Activated CD8-positive, alpha-beta memory T cell treated with anti-CD3 and anti-CD28 coated beads, Interleukin-2, amount 50 U/mL, for 4 hours (primary cell): Measurements from ENCODE around the gene ATP1A2.

ENCODE experiments used
- DNase-seq: peaks from one replicate; pipeline ENCODE4 v3.0.0-alpha.2; 2020

The ATP1A2 gene

DNA sequence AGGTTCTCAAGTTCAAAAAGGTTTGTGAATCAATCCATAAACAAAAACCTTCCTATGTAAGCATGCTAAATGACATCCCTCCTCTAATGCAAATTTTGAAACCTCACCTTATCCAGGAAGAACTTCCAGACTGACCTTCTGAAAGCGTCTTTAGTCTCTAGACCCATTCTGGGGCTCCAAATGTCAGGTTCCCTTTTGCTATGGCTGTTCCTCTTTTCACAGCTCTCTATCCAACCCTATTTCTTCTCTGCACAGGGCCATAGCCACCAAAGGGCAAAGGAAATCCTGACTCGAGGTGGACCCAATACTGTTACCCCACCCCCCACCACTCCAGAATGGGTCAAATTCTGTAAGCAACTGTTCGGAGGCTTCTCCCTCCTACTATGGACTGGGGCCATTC lies 39.2 kb downstream of the ATP1A2 start:
- DNase-seq = no peak

DNA sequence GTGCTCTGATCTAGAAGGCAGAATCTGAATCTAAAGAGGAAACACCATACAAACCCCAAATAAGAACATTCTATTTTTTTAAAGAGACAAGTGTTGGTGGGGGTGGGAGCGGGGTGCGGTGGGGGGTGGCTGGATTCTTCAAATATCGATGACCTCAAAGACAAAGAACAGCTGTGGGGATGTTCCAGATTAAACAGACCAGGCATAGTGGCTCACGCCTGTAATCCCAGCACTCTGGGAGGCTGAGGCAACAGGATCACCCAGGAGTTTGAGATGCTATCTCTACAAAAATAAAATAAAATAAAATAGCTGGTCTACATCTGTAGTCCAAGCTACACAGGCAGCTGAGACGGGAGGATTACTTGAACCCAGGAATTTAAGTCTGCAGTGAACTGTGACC lies 40.8 kb downstream of the ATP1A2 start:
- no peak for DNase-seq

DNA sequence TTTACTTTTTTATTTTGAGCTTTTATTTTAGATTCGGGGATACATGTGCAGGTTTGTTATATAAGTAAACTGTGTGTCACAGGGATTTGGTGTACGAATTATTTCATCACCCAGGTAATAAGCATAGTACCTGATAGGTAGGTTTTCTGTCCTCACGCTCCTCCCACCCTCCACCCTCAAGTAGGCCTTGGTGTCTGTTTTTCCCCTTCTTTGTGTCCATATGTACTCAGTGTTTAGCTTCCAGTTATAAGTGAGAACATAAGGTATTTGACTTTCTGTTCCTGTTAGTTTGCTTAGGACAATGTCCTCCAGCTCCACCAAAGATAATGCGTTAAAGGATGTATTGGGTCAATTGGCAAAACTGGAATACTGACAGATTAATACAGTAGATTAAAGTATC lies 41.6 kb downstream of the ATP1A2 start:
- no peak for DNase-seq

DNA sequence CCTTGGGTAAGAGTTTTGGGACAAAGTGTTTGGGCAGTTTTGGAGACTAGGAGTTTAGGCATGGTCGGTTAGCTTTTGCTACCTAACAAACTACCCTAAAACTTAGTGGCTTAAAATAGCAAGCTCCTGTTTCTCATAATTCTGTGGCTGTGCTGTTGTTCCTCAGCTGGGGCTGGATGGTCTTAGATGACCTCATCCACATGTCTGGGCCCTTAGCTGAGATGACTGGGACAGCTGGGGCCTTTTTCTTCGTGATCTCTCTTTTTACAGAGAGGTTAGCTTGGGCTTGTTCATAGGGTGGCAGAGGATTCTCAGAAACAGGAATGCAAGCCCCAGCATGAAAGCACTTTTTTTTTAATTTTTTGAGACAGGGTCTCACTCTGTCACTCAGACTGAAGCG lies 42.5 kb downstream of the ATP1A2 start:
- DNase-seq = no peak

DNA sequence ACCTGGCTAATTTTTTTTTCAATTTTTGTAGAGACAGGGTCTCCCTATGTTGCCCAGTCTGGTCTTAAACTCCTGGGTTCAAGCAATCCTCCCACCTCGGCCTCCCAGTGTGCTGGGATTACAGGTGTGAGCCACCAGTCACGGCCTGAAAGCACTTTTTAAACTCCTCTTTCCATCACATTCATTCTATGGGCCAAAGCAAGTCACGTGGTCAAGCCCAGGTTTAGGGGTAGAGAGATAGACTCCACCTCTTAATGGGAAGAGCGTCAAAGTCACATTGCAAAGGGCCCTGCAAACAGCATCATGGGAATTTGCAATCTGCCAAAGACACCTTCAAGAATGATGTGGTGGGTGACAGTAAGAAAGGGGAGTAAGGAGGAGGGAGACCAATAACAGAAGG lies 43.0 kb downstream of the ATP1A2 start:
- DNase-seq = no peak

DNA sequence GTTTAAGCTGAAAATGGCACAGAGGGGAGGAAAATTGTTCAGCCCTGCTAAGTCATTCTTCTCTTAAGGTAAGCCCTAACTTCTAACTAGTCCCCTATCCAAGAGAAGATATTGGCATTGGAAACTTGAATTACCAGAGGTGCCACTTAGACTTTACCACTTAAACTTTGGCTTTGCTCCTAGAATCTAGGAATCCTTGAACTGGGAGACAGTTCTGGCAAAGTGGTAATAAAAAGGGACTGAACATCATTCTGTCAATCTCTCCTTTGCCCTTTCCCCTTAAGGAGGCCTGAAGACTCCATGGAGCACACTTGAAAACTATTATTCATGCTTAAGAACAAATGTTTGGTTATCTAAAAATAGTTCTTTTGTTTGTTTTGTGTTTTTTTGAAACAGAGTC lies 44.3 kb downstream of the ATP1A2 start:
- DNase-seq = no peak

DNA sequence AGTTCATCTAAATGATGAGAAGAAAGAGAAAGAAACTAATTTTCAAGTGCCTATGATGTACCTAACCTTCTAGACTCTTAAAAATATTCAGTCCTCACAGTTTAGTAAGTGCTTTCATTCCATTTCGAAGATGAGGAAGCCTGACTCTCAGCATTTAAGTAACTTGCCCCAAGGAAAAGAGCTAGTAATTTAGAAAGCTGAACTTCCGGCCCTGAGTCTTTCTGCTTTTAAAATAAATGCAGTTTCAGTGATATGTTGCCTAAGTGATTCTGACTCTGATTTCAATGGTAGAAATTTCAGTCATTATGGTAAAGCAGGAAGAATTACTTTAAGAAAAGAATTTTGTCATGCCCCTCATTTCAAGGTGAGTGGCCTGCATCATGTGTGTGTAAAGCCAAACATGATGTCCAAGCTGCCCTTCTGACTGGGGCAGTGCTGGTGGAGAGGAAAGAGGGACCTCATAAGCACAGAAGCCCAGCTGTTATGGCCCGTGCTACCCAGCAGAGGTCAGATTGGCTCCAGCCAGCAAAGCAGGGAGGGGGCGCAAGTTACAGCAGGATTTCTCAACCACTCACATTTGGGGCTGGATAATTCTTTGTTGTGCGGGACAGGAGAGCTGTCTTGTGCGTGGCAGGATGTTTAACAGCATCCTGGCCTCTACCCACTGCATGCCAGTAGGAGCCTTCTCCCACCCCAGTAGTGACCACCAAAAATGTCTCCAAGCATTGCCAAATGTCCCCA lies 46.6 kb downstream of the ATP1A2 start:
- no peak for DNase-seq

DNA sequence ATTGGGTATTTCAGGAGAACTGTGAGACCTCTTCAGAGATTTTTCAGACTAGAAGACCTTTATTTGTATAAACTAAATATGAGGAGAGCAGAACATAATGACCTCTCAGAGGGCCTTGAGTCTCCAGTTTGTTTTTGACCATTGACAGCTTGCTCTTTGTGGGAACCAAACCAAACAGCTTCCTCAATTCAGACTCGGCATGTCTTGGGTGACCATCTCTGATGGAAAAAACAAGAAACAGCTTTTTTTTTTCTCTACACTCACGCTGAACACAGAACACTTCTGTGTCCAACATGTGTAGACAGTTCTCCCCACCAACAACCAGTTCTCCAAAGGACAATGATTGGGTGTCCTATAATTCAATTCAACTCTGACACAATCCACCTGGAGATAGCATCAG lies 47.4 kb downstream of the ATP1A2 start:
- no peak for DNase-seq

DNA sequence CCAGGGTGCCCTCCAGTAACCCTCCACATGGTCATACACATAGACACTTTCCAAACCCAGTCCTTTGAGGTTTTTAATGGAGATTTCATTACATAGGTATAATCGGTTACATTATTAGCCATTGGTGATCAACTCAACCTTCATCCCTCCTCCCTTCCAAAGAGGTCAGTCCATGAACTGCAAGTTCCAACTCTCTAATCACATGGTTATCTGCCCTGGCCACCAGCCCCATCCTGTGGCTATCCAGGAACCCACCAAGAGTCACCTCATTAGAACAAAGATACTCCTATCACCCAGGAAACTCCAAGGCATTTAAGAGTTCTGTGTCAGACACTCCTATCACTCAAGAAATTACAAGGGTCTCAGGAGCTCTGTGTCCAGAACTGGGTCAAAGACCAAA lies 48.1 kb downstream of the ATP1A2 start:
- DNase-seq = no peak

DNA sequence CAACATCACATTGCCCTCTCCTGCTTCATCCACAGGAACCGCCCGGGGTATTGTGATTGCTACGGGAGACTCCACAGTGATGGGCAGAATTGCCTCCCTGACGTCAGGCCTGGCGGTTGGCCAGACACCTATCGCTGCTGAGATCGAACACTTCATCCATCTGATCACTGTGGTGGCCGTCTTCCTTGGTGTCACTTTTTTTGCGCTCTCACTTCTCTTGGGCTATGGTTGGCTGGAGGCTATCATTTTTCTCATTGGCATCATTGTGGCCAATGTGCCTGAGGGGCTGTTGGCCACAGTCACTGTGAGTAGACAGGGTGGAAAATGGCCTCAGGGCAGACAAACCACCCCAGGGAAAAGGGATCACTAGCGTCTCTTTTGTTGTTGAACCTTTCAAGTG lies 48.6 kb downstream of the ATP1A2 start:
- DNase-seq = no peak

DNA sequence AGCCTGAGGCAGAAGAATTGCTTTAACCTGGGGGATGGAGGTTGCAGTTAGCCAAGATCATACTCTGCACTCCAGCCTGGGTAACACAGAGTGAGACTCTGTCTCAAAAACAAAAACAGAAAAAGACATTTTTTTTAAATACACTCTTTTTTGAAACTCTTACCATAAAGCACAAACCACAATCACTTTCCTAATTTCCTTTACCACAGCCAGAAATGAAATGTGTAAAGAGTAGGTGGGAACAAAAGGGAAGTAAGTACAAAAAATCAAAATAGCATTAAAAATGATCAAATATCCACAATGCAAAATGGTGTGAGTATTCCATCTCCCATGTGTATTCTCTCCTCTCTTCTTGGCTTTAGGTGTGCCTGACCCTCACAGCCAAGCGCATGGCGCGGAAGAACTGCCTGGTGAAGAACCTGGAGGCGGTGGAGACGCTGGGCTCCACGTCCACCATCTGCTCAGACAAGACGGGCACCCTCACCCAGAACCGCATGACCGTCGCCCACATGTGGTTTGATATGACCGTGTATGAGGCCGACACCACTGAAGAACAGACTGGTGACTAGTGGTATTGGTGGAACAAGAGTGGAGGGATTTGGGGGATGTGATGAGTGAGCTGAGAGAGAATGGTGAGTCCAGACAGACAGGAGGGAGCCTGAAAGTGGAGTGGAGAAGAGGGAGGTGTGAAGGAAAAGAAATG lies 50.8 kb downstream of the ATP1A2 start:
- no peak for DNase-seq

DNA sequence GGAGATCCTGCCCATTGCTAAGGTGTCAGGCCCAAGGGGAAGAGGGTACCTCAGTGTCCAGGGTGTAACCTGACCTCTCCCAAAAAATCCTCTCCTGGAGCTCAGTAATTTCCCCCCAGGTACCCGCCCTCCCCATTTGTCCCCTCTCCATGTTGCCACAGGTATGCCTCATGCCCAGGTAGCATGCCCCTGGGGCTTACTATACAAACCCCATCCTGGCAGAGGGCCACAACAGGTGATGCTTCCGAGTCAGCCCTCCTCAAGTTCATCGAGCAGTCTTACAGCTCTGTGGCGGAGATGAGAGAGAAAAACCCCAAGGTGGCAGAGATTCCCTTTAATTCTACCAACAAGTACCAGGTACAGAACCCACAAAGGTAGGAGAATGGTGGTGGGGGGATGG lies 51.5 kb downstream of the ATP1A2 start:
- DNase-seq = no peak

DNA sequence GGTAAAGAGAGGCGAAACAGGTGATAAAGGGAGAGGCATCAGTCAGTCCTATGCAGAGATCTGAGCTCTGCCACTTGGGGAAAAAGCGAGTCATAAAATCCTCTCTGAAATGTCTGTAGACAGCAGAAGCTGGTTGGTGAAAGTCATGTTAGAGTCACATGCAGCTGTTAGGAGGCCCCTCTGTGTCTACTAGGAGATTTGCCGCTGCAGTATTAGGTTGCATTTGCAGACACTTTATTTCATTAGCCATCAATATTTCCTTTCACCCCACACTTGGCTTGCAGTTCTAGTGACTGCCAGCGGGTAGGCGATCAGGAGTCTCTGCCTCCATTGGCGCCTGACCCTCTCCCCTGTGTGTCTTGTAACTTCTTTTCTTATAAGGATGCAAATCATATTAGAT lies 52.0 kb downstream of the ATP1A2 start:
- DNase-seq = no peak

DNA sequence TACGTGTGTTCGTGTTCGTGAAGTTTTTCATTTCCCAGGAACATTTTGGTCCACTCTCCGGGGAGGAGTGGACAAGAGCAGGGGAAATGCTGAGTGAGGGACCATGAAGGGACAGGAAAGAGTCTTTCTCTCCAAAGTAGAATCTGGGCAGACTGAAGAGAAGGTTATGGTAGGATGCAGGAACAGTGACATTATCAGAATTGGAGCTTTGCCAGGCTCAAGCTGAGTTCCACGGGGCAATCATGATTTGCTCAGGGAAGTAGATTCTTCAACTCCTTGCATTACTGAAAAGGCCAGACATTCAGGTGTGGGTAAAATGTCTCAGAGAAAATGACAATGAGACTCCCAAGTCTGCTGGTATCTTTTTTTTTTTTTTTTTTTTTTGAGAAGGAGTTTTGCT lies 52.5 kb downstream of the ATP1A2 start:
- no peak for DNase-seq

DNA sequence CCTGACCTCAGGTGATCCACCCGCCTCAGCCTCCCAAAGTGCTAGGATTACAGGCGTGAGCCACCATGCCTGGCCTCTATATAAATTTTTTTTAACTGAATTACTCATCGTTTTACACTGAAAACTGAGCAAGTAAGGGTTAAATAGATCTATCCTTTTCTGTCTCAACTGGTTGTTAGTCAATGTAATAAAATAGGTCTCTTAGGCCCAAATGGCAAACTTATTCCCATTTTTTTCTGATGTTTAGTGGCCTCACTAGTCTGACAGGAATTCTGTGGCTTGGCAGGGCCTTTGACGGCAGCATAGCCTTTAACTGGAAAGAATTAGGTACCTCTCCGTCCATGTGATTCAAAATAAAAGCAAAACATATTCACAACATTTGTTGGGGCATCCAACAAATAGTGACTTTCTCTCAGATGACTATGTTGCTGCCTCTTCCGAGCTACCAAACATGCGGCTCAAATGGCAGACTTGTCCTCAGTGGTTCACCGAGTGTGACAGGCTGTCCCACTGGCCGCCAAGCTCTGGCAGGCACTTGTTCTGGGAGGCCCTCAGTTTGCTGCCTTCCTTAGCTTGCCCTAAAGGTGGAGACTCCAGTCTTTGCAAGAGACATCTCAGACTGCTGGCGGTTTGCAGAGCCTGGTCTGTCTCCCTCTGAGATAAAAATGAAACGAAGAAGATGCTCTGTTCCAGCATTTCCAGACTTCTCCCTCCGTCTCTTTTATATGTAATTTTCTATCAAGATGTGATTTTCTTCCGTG lies 53.2 kb downstream of the ATP1A2 start:
- DNase-seq = no peak

DNA sequence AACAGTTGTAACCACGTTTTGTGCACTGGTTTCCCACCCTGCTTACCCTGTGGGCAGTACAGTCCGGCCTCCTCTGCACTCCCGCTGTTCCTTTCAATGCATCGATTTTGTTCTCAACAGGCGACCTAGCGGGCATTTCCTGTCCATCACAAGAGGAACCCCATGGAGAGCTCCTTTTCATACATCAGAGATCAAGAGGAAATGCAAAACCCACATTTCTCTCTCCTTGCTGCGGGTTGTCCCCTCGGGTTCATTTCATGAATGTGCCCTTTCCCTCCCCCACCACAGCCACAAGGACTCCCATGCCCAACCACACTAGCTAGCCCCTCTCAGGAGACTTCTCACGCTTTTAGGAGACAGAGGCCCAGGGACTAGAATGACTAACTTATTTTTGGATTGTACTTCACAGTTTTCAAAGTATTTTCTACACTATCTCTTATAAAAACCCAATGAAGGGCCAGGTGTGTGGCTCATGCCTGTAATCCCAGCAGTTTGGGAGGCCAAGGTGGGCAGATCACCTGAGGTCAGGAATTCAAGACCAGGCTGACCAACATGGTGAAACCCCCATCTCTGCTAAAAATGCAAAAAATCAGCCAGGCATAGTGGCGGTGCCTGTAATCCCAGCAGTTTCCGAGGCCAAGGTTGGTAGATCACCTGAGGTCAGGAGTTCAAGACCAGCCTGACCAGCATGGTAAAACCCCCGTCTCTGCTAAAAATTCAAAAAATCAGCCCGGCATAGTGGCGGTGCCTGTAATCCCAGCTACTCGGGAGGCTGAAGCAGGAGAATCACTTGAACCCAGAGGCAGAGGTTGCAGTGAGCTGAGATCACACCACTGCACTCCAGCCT lies 54.2 kb downstream of the ATP1A2 start:
- DNase-seq = no peak

DNA sequence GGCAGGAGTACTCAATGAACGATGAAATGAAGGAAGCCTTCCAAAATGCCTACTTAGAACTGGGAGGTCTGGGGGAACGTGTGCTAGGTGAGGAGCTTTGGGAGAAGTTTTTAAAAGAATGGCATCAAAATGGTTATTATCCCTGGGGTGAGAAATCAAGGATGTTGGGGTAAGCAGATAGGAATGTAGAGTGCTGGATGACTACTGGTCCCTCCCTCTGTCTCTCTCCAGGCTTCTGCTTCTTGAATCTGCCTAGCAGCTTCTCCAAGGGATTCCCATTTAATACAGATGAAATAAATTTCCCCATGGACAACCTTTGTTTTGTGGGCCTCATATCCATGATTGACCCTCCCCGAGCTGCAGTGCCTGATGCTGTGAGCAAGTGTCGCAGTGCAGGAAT lies 55.8 kb downstream of the ATP1A2 start:
- no peak for DNase-seq

DNA sequence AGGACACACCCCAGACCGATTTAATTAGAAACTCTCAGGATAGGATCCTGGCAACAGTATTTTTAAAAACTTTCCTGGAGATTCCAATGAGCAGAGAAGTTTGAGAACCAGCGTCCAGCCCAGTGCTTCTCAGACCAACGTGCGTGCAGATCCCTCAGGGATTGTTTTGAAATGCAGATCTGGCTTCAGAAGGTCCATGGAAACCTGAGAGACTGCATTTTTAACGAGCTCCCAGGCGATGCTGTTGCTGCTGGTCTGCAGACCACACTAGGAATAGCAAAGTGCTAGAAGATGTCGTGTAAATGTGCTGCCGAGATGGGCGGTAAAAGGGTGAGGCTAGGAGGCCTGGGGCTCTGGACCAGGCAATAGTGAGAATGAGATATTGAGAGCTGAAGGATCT lies 56.4 kb downstream of the ATP1A2 start:
- DNase-seq = no peak

DNA sequence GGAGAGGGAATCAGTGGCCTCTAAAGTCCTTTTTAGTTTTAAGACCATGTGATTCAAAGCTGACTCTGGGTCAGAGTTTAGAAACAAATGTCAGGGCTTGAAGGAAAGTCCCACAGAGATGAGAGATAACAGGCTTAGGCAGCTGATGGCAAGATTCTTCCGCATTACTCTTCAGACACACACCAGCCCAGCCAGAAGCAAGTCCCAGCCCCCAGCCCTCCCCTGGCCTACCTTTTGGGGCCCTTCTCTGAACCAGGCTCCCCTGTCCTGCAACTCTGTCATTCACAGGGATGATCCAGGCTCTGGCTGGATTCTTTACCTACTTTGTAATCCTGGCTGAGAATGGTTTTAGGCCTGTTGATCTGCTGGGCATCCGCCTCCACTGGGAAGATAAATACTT lies 61.7 kb downstream of the ATP1A2 start:
- no peak for DNase-seq

DNA sequence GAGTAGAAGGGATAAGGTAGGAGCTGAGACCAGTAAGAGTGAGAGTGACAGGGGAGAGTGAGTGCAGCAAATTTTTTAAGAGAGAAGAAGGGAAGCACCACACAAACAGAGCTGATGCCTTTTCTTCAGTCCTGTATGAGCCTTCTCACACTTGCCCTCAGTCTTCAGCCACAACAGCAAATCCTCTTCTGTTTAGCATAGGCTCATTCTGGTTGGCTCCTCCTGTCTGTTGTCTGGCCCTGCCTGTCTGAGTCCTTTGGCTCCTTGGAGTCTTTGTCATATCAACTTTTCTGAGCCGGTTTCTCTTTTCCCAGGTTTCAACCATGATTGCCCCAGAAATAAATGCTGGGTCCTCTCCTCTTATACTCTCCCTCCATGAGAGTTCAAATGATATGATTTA lies 62.1 kb downstream of the ATP1A2 start:
- DNase-seq = no peak

DNA sequence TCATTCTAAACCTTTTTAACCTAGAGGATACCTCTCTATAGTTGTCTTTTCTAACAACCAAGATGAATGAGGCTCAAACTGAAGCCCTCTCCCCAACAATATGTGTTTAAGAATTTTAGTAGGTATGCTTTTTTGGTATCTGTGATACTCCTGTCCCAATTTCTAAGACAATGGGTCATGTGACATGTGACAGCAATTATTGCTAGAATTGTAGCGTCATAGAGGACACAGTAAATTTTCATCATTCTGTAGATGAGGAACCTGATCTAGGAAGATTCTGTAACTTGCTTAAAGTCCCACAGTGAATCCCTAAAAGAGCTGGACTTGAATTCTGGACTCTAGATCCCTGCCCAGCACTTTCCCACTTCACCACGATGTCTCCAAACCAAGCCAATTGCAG lies 63.2 kb downstream of the ATP1A2 start:
- DNase-seq = no peak

DNA sequence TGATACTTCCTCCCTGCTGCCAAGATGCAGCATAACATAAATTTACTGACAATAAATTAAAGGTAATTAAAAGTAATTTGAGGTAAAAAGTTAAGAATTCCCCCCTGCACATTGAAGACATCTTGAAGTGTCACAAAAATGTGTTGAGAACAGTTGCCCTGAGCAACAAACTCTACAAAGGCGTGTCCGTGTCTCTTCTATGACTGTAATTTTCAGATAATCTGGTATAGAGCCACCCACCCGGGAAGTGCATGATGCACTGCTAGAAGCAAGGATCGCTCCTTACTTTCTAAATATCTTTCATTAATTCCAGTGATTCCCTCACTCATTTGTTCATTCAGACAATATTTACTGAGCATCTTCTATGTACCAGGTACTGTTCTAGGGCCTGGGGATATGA lies 63.8 kb downstream of the ATP1A2 start:
- no peak for DNase-seq

DNA sequence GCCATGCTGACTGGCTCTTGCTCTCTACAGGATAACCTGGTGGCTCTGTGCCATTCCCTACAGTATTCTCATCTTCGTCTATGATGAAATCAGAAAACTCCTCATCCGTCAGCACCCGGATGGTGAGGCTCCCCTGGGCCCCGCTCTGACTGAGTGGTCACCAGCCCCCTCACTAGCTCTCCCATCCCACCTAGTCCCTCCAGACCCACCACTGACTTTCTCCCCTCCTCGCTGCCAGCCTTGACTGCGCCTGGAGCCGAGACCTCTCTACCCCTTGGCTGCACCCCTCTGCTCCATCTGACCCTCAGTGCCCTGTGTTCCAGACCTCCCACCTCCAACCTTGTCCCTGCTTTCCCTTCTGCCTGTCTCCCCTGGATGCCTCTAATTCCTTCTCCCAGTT lies 70.7 kb downstream of the ATP1A2 start:
- no peak for DNase-seq
